Keratinocyte (primary cell): ENCODE data around the gene EIF3I.

Source experiments
- EZH2 ChIP-seq: IDR thresholded peaks from one replicate; pipeline ENCODE4 v1.6.1; 2012; ENCODE audit warnings: inconsistent platforms, mild to moderate bottlenecking, low read length, moderate library complexity
- TF ChIP-seq, protein P1 (sequence below), 3 experiments: IDR thresholded peaks in 1 of 3; conservative IDR thresholded peaks in 1 of 3; optimal IDR thresholded peaks in 1 of 3; 2 replicates in 2 of 3; 3 replicates in 1 of 3; pipeline versions ENCODE3 to v1.5.1; 2011; ENCODE audit warnings: low read length in 3 of 3, mild to moderate bottlenecking in 3 of 3, moderate library complexity in 2 of 3, control low read depth in 1 of 3, inconsistent platforms in 1 of 3; ENCODE audit not compliant: insufficient read depth in 2 of 3; ENCODE audit errors: extremely low read depth in 1 of 3

DNA sequence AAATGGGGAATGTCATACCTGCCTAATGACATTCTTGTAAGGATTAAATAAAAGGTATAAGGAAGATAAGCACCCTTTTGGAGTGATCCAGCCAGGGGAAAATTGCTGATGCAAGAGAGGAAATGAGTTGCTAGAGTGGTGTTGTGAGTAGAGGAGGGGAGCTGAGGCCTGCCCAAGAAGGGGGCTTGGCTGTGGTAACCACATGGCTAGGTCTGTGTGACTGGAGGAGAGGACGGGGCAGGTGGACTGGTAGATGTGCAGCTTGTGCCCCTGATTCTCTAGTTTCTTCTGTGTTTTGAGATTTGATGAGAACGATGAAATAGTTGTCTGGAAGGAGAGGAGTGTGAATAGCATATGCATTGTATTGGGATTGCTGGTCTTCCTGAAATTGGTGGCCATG, 36.1 kb upstream of the EIF3I start:
- TF ChIP-seq, protein P1, sequence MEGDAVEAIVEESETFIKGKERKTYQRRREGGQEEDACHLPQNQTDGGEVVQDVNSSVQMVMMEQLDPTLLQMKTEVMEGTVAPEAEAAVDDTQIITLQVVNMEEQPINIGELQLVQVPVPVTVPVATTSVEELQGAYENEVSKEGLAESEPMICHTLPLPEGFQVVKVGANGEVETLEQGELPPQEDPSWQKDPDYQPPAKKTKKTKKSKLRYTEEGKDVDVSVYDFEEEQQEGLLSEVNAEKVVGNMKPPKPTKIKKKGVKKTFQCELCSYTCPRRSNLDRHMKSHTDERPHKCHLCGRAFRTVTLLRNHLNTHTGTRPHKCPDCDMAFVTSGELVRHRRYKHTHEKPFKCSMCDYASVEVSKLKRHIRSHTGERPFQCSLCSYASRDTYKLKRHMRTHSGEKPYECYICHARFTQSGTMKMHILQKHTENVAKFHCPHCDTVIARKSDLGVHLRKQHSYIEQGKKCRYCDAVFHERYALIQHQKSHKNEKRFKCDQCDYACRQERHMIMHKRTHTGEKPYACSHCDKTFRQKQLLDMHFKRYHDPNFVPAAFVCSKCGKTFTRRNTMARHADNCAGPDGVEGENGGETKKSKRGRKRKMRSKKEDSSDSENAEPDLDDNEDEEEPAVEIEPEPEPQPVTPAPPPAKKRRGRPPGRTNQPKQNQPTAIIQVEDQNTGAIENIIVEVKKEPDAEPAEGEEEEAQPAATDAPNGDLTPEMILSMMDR (optimal IDR thresholded peaks at IDR 0.05 in 1 of 3, IDR thresholded peaks at IDR 0.05 in 1 of 3, conservative IDR thresholded peaks at IDR 0.05 in 1 of 3; ENCODE audit: extremely low read depth in 1 of 3, insufficient read depth in 2 of 3, low read length in 3 of 3) = no peak
- TF ChIP-seq EZH2 = no peak
